NCI-H1694 (cell line): ENCODE data around the gene LRPAP1.

Source experiments
- DNase-seq: peaks from one replicate; lab custom pipeline; 2025; lab: John Stamatoyannopoulos, UW

Gene LRPAP1

DNA sequence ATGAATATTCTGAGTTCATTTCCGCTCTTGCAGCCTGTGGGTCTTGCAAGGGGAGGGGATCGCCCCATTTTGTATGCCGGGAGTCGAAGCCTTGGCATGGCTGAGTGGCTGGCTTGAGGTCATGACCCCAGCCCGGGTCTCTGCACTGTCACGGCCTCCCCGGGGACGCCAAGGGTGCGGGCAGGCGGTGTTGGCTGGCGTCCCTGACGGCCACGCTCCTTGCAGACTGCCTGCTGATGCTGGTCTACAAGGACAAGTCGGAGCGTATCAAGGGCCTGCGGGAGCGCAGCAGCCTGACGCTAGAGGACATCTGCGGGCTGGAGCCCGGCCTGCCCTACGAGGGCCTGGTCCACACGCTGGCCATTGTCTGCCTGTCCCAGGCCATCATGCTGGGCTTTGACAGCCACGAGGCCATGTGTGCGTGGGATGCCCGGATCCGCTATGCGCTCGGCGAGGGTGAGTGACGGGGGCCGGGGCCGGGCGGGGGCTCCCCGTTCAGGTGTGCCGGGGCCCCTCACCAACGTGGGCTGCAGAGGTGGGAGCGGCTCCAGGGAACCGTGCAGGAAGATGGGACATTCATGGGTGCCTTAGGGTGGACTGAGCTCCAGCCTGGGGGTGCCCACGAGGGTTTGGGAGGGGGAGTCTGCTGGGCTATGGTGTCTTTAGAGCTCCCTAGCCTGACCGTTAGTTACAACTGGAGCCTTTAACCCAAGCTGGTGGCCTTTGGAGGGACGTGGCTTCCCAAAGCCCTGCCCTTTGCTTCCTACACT lies 58.9 kb downstream of the LRPAP1 start:
- no peak for DNase-seq

DNA sequence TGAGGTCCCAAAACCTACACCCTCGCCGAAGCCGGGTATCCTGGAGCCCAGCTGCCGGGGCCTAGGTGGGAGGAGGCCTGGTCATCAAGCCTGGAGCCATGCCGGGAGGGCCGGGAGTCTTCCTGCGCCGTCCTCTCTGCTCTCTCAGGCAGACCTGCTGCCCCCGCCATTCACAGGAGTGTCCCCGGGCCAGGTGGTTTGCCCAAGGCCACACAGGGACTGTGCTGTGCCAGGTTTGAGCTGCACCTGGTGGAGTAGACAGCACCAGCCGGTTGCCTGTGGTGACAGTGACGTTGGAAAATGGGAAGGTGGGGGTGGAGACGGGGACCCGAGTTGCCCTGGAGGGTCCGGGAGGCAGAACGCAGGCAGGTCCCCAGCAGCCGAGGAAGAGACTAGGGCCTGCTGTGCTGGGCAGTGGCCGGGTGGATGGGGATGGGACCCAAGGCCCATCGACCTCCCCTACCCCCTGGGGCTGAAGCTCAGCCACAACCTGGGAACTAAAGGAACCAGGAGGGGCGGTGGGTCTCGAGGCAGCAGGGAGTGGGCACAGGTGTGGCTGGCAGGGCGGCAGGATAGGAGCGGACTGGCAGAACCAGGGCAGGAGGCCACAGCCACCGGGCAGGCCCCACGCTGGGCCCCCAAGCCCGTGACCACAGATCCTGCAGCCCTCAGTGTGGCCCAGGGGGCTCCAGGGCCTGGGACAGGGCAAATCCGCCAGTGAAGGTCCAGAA lies 59.6 kb downstream of the LRPAP1 start:
- no peak for DNase-seq

DNA sequence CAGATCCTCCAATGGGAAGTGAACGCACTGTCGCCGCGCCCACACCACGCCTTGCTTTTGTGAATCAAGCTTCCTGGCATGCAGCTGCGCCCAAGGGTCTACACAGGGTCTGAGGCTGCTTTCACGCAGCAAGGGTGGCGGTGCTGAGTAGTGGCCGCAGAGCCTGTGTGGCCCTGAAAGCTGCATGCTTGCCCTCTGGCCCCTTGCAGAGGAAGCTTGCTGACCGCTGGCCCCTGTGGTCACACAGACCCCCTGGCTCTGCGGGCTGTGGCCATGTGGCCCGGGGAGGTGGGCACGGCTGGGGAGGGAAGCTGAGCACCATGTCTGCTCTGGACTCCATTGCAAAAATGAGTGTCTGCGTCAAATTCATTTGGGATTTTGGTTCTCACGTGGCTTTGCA lies 60.3 kb downstream of the LRPAP1 start:
- no peak for DNase-seq

DNA sequence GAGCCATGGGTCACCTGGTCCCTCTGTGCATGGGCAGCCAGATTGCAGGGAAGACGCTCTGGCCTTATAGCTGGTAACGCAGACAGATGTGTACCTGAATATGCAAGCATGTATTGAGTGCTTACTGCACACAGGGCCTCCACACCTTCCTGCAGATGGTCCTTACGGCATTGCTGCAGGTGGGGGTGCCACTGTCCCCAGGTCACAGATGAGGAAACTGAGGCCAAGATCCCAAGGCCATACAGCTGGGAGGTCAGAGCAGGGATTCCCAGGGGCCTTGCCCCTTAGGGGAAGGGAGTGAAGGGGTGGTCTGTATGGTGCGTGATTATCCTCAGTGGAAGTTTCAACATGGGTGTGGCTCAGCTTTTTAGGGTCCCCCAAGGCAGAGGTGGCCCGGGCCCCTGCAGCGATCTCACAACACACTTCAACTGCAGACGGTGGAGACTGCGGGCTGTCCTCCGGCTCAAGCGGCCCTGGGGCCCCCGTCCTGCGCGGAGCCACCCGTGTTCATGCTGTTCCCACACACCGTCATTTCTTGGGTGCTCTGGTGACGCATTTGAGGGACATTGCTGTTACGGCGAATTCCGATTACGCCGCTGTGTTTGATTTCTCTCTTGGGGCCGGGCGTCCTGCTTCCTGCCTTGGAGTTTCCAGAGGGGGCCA lies 61.0 kb downstream of the LRPAP1 start:
- no peak for DNase-seq

DNA sequence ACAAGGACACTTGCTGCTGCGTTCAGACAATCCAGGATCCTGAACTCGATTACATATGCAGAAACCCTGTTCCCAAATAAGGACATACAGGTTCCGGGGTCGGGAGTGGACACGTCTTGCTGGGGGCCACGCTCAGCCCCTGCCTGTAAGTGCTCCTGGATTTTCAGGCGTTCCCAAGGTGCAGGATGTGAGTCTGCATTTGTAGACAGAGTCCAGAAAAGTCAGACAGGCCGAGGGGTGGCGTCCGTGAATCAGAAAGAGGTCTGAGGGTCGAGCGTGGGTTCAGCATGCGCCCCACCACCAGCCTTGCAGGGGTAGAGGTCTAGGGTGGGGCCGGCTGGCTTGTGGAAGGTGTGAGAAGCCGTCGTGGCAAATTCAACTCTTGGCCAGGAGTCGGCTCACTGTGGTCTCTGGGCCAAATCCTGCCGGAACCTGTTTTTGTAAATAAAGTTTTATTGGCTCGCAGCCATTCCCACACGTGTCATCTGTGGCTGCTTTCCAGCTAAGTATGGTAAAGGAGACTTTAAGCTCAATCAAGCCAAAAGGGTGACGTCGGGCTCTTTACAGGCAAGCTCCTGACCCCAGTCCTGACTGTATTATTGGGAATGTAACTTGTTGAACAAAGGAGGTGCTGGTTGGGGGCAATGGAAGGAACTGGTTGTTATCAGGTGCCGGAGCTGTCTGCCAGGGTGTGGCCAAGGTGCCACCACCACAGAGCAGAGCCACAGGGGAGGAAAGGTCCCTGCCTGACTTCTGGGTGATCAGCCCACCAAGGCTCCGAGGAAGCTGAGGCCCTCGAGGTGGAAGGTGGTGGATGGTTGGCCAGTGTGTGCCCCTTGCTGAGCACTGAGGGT lies 61.8 kb downstream of the LRPAP1 start:
- no peak for DNase-seq

DNA sequence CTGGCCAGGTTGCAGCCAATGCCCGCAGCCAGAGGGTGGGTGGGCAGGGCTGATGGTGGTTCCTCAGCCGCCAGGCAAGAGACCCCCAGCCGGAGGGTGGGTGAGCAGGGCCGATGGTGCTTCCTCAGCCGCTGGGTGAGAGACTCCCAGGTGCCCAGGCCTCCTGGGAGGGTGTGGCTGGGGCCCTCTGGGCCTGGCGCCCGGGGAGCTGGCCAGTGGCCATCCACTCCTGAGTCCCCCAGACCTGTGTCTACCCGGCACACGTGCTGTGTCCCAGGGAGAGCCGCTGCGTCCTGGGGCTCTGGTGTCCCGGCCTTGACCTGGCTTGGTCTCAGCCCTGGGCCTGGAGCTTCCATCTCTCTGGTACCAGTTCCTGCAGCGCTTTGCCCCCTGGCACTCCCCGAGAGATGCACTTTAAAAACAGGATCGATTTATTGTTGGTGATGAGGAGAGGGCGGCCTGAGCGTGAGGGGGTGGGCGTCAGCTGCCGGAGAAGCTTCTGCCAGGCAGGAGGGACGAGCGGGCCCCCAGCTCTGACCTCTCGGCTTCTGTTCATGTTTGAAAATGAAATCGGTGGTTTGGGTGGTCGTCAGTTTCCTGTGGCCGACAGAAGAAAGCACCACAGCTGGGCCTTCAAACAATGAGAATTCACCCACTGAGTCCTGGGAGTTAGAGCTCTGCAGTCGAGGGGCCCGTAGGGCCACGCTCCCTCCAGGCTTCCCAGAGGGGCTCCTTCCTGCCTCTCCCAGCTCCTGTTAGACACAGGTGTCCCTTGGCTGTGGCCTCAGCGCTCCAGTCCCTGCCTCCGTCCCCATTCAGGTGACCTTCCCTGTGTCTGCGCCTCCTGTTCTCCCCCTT lies 62.6 kb downstream of the LRPAP1 start:
- no peak for DNase-seq

DNA sequence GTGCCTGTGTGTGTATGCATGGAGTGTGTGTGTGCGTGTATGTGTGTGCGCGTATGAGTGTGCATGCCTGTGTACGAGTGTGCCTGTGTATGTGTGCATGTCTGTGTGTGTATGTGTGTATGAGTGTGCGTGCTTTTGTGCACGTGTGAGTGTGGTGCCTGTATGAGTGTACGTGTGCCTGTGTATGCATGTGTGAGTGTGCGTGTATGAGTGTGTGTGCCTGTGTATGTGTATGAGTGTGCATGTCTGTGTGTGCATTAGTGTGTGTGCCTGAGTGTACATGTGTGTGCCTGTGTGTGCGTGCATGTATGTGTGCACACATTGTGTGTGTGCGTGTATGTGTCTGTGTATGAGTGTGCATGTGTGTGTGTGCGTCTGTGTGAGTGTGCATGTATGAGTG lies 63.4 kb downstream of the LRPAP1 start:
- no peak for DNase-seq

DNA sequence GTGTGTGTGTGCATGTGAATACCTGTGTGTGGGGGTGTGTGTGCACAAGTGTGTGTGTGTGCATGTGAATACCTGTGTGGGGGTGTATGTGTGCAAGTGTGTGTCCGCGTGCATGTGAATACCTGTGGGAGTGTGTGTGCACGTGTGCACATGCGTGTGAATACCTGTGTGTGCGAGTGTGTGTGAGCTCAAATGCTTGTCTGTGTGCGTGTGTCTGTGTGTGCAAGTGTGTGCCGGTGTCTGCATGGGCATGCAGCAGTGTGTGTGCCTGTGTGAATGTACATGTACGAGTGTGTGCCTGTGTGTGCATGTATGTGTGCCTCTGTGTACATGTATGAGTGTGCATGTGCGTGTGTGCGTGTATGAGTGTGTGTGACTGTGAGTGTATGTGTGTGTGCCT lies 64.1 kb downstream of the LRPAP1 start:
- no peak for DNase-seq

DNA sequence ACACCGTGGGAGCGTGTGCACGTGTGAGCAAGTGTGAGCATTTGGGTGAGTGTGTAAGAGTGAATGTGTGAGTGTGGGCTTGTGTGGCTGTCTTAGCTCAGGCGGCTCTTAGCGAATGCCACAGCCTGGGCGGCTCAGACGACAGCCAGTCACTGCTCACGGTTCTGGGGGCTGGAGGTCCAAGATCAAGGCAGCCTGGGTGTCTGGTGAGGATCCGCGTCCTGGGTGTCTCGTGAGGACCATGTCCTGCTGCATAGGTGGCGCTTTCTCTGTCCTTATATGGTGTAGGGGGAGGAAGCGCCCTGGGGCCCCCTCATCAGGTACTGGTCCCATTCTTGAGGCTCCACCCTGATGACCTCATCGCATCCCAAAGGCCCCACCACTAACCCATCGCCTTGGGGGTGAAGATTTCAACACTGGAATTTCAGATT lies 64.6 kb downstream of the LRPAP1 start:
- no peak for DNase-seq

DNA sequence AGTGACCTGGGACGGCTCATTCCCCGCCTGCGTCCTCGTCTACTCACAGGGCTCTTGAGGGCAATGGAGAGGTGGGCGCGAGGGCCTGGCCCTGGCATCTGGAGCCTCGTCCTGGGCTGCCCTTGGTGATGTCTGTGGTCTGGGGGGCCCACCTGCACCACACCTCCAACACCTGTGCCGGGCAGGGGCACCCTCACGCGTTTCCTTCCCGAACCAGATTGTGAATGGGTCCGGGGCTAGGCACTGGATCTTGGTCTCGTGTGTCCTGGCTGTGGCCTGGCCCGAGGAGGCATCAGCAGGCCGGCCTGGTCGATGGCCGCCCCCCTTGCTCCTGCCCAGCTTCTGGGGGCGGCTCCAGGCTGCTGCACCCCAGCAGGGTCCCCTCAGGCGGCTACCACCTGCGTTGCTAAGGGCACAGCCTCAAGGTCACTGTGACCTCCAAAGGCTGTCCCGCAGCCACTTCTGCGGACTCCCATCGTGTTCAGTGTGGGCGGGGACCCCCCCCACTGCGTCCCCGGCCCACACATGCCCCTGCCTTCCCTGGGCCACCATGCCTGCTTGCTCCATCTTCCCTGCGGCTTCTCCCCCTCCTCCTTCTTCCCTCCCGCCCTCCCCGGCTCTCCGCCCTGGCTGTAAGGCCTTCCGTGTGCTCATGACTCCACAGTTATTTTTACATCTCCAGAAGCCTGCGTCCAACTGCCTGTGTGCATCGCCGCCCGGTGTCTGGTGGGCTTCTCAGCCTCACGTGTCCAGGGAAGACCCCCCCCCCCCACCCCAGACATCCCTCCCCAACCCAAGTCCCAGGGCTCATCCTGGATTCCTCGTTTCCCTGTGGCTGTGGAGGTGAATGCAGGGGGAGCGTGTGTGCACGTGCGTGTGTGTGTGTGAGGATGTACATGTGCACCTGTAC lies 65.3 kb downstream of the LRPAP1 start:
- DNase-seq, result no peak

DNA sequence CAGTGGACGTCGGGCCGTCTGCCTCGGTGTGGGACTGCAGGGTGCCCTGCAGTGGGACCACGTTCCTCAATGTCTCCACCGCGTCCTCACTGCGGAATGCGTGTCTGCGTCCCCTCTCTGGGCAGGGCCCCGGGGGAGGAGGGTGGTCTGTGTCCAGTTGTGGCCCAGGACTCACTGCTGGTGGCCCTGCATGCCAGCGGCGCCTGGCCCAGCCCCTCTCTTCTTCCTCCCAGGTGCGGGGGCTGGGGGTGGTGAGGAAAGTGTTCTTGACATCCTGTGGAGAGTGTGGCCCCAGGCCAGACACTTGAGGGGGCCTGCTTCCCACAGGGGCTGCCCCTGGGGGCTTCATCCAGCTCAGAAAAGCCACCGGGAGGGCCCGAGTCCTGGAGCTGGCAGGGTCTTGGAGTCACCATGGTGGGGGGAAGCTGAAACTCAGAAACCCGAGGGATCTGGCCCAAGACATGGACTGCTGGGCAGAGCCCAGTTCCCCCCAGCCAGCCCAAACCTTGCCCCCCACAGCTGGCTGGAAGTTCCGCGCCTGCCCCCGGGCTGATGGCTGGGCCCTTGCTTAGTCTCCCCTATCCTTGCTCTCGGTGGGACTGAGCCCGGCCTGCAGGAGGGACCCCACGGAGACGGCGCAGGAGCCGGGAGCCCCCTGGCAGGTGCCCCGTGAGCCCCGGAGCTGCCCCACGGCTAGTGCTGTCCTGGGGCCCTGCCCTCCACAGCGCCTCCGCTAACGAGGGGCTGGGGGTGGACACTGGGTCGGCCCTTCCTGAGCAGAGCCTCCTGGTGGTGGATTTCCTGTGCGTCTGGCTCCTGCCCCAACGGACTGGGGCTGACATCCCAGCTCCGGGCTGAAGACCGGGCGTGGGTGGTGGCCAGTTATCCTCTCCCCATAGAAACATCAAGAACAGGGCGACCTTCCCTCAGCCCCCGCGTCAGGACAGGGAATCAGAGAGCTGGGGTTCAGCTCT lies 66.2 kb downstream of the LRPAP1 start:
- no peak for DNase-seq

DNA sequence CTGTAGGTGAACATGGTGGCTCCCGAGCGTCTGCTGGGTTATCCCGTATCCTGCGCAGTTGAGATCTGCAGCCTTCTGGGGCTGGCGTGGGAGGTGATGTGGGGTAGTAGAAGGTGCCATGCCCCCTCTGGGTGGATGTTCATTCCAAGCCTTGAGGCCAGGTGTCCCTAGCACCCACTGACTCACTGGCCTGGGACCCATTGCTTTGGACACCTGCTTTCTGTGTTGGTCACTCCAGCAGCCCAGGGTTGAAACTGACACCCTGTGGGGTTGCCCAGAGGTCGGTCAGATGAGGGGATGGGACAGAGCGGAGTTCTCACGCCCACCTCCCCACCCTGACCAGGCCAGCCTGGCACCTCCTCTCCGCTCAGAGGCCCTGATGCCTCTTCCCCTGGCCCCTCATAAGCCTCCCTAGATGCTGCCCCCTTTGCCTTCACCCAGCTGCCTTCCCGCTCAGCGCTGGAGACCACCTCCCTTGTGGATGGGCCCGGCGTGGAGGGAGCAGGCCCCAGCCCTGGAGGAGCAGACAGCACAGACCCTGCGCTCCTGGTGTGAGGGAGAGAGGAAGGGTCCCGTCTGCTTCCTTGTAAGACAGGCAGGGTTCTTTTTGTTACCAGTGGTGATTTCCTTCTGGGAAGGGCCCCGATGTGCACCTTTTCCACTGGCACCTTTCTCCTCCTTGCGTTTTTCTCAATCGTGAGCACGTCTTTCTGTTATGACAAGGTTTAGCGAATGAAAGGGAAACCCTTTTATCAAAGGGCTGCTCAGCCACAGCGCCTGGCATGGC lies 67.1 kb downstream of the LRPAP1 start:
- no peak for DNase-seq

DNA sequence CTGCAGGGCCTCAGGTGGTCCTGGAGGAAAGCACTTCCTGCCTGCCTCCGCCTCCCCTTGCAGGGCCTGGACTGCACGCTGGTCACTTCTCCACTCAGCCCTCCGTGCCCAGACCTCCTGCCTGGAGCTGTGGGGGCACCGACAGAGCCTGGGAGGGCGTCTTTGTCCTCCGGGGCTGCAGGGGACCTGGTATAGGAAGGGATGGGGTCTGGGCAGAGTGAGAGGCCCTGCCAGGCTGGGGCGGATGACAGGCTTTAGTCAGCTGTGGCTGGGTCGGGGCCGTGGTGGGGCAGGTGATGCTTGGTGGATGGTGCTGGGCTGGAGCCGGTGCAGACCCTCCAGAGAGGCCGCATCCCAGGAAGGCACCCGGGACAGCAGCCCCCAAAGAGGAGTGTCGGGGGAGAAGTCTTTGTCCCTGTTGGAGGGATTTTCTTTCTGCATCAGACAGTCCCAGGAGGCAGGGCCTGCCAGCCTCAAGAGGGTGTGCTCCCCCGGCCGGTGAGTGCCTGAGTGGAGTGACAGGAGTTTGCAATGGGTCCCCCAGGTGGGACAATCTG lies 67.8 kb downstream of the LRPAP1 start:
- DNase-seq, result no peak

DNA sequence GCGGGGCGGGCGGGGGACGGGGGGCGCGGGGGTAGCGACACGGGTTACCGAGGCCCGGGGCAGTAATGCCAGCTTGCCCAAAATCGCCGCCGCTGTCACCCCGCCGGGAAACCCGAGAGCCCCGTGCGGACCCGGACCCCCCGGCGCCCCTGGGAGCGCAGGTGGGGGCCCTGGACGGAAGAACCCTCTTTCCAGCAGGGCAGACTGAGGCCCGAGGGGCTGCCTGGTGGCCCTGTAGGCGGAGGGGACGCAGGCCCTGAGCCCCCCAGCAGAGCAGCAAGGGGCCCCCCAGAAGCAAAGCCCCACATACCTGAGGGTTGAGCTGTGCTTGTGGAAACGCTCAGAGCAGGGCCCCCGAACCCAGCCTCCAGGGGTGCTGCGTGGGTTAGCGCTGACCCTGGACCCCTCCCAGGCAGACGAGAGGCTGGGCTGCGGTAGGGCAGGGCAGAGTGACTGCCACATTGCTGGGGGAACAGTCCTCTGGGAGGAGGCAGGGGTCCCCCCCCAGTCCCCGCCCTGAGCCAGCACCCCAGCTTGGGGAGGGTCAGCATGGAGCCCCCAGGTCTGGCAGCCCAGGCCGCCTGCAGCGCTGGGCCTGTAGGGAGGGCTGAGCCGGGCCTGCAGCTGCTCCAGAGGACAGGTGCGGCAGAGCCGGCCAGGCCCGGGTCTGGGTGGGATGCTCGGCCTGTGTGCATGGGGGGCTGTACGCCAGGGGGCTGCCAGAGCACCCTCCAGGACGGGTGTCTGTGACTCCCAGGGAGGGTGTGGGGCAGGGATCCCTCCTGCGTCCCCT lies 68.5 kb downstream of the LRPAP1 start:
- DNase-seq, result no peak

DNA sequence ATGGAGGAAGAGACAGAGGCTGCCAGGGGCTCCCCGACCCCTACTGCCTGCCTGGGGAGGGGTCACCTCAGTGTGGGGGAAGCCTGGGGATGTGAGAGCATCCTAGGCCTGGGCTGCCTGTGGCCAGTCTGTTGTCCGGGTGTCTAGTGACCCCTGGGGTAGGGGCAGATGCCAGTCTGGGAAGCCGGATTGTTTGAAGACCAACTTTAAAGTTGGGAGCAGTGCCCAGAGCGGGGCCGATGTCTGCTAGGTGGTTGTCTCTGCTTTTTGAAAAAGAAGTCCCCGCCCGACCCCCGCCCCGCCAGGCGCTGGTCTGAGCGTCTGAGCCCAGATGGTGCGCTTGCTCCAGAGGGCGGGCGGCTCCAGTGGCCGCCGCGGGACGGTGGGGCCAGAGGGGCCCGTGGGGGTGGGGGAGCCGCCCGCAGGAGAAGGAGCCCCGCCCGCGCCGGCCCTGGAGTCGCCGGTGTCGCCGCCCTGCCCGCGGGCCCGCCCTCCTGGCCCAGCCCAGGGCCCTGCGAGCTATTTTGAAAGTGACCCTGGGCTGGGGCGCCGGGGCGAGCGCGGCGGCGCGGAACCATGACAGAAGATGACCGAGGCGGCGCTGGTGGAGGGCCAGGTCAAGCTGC lies 69.3 kb downstream of the LRPAP1 start, which contains the start of gene DOK7:
TSS of gene DOK7 (plus strand) at position 517 of the 626 bp plus-strand sequence. CDS start at position 587, 70 bp downstream.
- DNase-seq, result no peak

DNA sequence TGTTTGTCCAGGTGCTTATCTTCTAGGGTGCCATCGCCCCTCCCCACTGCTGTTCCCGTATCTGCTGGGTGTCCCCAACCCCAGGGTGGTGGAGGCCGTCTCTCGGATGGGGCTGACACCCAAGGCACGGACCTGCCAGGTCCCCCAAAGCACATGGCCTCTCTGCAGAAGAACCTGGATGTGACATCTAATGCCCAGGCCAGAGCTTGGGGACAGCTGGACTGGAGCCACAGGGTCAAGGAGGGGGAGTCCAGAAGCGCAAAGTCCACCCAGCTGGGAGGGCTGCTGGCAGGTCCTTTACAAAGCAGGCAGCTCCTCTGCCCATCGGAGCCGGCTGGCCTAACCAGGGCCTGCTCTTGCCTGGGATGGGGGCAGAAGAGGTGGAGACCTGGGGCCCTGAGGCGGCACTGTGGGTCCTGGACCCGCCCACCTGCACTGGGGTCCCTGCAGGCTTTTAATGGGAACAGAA lies 69.9 kb downstream of the LRPAP1 start:
- no peak for DNase-seq
